H9 (cell line): Measurements from ENCODE around the gene VARS1. TPM values are rescaled to one million over a fixed set of nuclear protein-coding genes. Genes with fewer than 3 reads are reported as not detected.
A peak's percentile ranks its signal among the peaks of the same experiment; 100 is the strongest.
"Not testable (repeated sequence)": the region's sequence is repeated elsewhere in the genome, so short reads cannot be mapped to it uniquely, and the experiment has no call there.

Source experiments
- DNase-seq: peaks from one replicate; pipeline ENCODE4 v3.0.0-alpha.2; 2017
- H2AFZ ChIP-seq: one replicate; pipeline ENCODE4 v1.6.1; 2013; ENCODE audit warnings: mild to moderate bottlenecking, low read length, control low read depth, moderate library complexity
- H2AK5ac ChIP-seq: 2 replicates; pipeline ENCODE4 v1.6.1; 2013; ENCODE audit warnings: low read length, control low read depth, mixed read lengths; ENCODE audit not compliant: insufficient read length
- H2BK120ac ChIP-seq: one replicate; pipeline ENCODE4 v1.6.1; 2013; ENCODE audit warnings: low read depth, mild to moderate bottlenecking, low read length, control low read depth, inconsistent platforms; ENCODE audit not compliant: poor library complexity, severe bottlenecking
- H2BK12ac ChIP-seq: 2 replicates; pipeline ENCODE4 v1.6.1; 2013; ENCODE audit warnings: low read length, control low read depth, mixed read lengths, low read depth; ENCODE audit not compliant: insufficient read length
- H2BK15ac ChIP-seq: 2 replicates; pipeline ENCODE4 v1.6.1; 2013; ENCODE audit warnings: low read depth, low read length, control low read depth
- H2BK20ac ChIP-seq: one replicate; pipeline ENCODE4 v1.6.1; 2013; ENCODE audit warnings: low read depth, mild to moderate bottlenecking, low read length, control low read depth, inconsistent platforms; ENCODE audit not compliant: poor library complexity, severe bottlenecking
- H2BK5ac ChIP-seq: 2 replicates; pipeline ENCODE4 v1.6.1; 2013; ENCODE audit warnings: low read length, control low read depth, mixed read lengths; ENCODE audit not compliant: insufficient read length
- H3K14ac ChIP-seq: 2 replicates; pipeline ENCODE4 v1.6.1; 2013; ENCODE audit warnings: low read length, control low read depth; ENCODE audit not compliant: insufficient read depth
- H3K18ac ChIP-seq: 2 replicates; pipeline ENCODE4 v1.6.1; 2013; ENCODE audit warnings: low read depth, mild to moderate bottlenecking, mixed read lengths, low read length, control low read depth; ENCODE audit not compliant: insufficient read length
- H3K23ac ChIP-seq: 2 replicates; pipeline ENCODE4 v1.6.1; 2013; ENCODE audit warnings: low read length, control low read depth, mixed read lengths, low read depth; ENCODE audit not compliant: insufficient read length
- H3K23me2 ChIP-seq: 2 replicates; pipeline ENCODE4 v1.6.1; 2013; ENCODE audit warnings: low read depth, mild to moderate bottlenecking, mixed read lengths, low read length, control low read depth; ENCODE audit not compliant: insufficient read length, poor library complexity, severe bottlenecking
- H3K27ac ChIP-seq: 2 replicates; pipeline ENCODE4 v1.5.1; 2013; ENCODE audit warnings: low read length, control low read depth, mixed read lengths, low read depth; ENCODE audit not compliant: insufficient read length
- H3K27me3 ChIP-seq: 2 replicates; pipeline ENCODE4 v1.6.1; 2013; ENCODE audit warnings: low read length, control low read depth, inconsistent platforms; ENCODE audit not compliant: insufficient read depth
- H3K4ac ChIP-seq: 2 replicates; pipeline ENCODE4 v1.6.1; 2013; ENCODE audit warnings: low read depth, mild to moderate bottlenecking, control low read depth, inconsistent platforms, low read length, moderate library complexity
- H3K4me1 ChIP-seq: 2 replicates; pipeline ENCODE4 v1.6.1; 2013; ENCODE audit warnings: low read length, control low read depth, inconsistent platforms; ENCODE audit not compliant: insufficient read depth
- H3K4me2 ChIP-seq: 2 replicates; pipeline ENCODE4 v1.6.1; 2013; ENCODE audit warnings: low read length, control low read depth, mixed read lengths; ENCODE audit not compliant: insufficient read length, insufficient read depth
- H3K56ac ChIP-seq: 2 replicates; pipeline ENCODE4 v1.6.1; 2013; ENCODE audit warnings: low read depth, mild to moderate bottlenecking, mixed read lengths, low read length, control low read depth; ENCODE audit not compliant: insufficient read length
- H3K79me1 ChIP-seq: 2 replicates; pipeline ENCODE4 v1.6.1; 2013; ENCODE audit warnings: low read depth, mild to moderate bottlenecking, moderate library complexity, low read length, control low read depth, inconsistent platforms; ENCODE audit not compliant: insufficient read depth, poor library complexity, severe bottlenecking
- H3K79me2 ChIP-seq: 2 replicates; pipeline ENCODE4 v1.6.1; 2013; ENCODE audit warnings: low read length, control low read depth, inconsistent platforms; ENCODE audit not compliant: insufficient read depth
- H3K9ac ChIP-seq: 2 replicates; pipeline ENCODE4 v1.6.1; 2013; ENCODE audit warnings: low read length, control low read depth, mixed read lengths; ENCODE audit not compliant: insufficient read length; ENCODE audit errors: extremely low read depth
- H3K9me3 ChIP-seq: one replicate; pipeline ENCODE4 v1.6.1; 2013; ENCODE audit warnings: low read depth, low read length, inconsistent platforms; ENCODE audit not compliant: control insufficient read depth
- H3T11ph ChIP-seq: one replicate; pipeline ENCODE4 v1.6.1; 2013; ENCODE audit warnings: mild to moderate bottlenecking, low read length, control low read depth, inconsistent platforms
- H4K20me1 ChIP-seq: one replicate; pipeline ENCODE4 v1.6.1; 2013; ENCODE audit not compliant: control insufficient read depth, insufficient read length, insufficient read depth
- H4K5ac ChIP-seq: 2 replicates; pipeline ENCODE4 v1.6.1; 2013; ENCODE audit warnings: low read depth, mild to moderate bottlenecking, mixed read lengths, low read length, control low read depth; ENCODE audit not compliant: insufficient read length
- H4K8ac ChIP-seq: replicated peaks from 2 replicates; pipeline ENCODE4 v1.6.1; 2013; ENCODE audit warnings: low read length, control low read depth, mixed read lengths, low read depth; ENCODE audit not compliant: insufficient read length
- H4K91ac ChIP-seq: 2 replicates; pipeline ENCODE4 v1.6.1; 2013; ENCODE audit warnings: low read depth, mild to moderate bottlenecking, moderate library complexity, mixed read lengths, low read length, control low read depth; ENCODE audit not compliant: insufficient read length
- H3K27ac Mint-ChIP-seq, 3 experiments: 2 replicates in 2 of 3; 3 replicates in 1 of 3; pipeline ENCODE4 v1.8.0; 2020 to 2021; ENCODE audit warnings: mixed read lengths in 3 of 3, mild to moderate bottlenecking in 1 of 3, moderate library complexity in 1 of 3
- H3K27me3 Mint-ChIP-seq: 2 replicates; pipeline ENCODE4 v1.8.0; 2021; ENCODE audit warnings: low read depth, mild to moderate bottlenecking, moderate library complexity, mixed read lengths
- H3K36me3 Mint-ChIP-seq, 3 experiments: 2 replicates in 2 of 3; 3 replicates in 1 of 3; pipeline ENCODE4 v1.8.0; 2020 to 2021; ENCODE audit warnings: low read depth in 3 of 3, mixed read lengths in 3 of 3; ENCODE audit not compliant: insufficient read depth in 1 of 3
- H3K4me1 Mint-ChIP-seq, 2 experiments: 2 replicates each; pipeline ENCODE4 v1.8.0; 2020; ENCODE audit warnings: mixed read lengths in 2 of 2
- H3K4me3 Mint-ChIP-seq, 2 experiments: 2 replicates in 1 of 2; 3 replicates in 1 of 2; pipeline ENCODE4 v1.8.0; 2020 to 2021; ENCODE audit warnings: mild to moderate bottlenecking in 2 of 2, mixed read lengths in 2 of 2, moderate library complexity in 1 of 2
- H3K9me3 Mint-ChIP-seq, 2 experiments: 2 replicates in 1 of 2; 3 replicates in 1 of 2; pipeline ENCODE4 v1.8.0; 2020; ENCODE audit warnings: mild to moderate bottlenecking in 2 of 2, mixed read lengths in 2 of 2, moderate library complexity in 1 of 2
- WGBS: extraction: QIAGEN DNeasy Blood & Tissue Kit; methylation state at CpG from one replicate; pipeline ENCODE4 v1.1.7; 2013; ENCODE audit warnings: missing lambda C conversion rate, low lambda C conversion rate, mixed read lengths; ENCODE audit not compliant: insufficient read length; ENCODE audit errors: extremely low coverage; 5-methylcytosine and 5-hydroxymethylcytosine counted together
- total RNA-seq: library from RNA; stranded (reverse); gene quantifications from 2 replicates; pipeline ENCODE4 v1.2.1, GENCODE V29; 2021

Gene VARS1
- total RNA-seq, 1 experiment from 2014 or later: 154 TPM

GRCh38 chr6:31817133-31817928 lies 21.8 kb upstream of the VARS1 start:
- not testable (repeated sequence) for H3K18ac ChIP-seq, H3K27me3 Mint-ChIP-seq, H4K8ac ChIP-seq, H2BK15ac ChIP-seq, H3K27ac Mint-ChIP-seq, H3K9ac ChIP-seq, H3K56ac ChIP-seq, H3K9me3 ChIP-seq, H3T11ph ChIP-seq, H3K27ac ChIP-seq, H2AFZ ChIP-seq, H2BK12ac ChIP-seq, H2BK120ac ChIP-seq, H3K4ac ChIP-seq, H3K4me1 ChIP-seq, H3K27me3 ChIP-seq, H2BK20ac ChIP-seq, H3K79me1 ChIP-seq, H3K23ac ChIP-seq, H2BK5ac ChIP-seq, DNase-seq, H3K9me3 Mint-ChIP-seq, H4K5ac ChIP-seq, H4K91ac ChIP-seq, H3K14ac ChIP-seq, H2AK5ac ChIP-seq, H3K79me2 ChIP-seq, H4K20me1 ChIP-seq
- peak overlapping the region; percentile 38 to 67 for H3K4me3 Mint-ChIP-seq
- peaks cover 3 to 10% (median 6%) of the 10 kb centered on the region in 3 experiments; a peak in 5 of 7 replicates for H3K36me3 Mint-ChIP-seq
- peaks cover 28 to 32% of the 10 kb centered on the region in 2 experiments for H3K4me1 Mint-ChIP-seq
- no CpG with 5 or more reads among the region's 37 CpGs for WGBS
- peaks cover 16% of the 10 kb centered on the region for H3K23me2 ChIP-seq
- H3K4me2 ChIP-seq: peak overlapping the region; percentile 28
